GM19043 (cell line): ENCODE data around the gene SEMA6A.

ENCODE experiments used
- ATAC-seq: cut with Tn5 transposase; IDR thresholded peaks from one replicate; pipeline ENCODE4 v1.9.1; 2021; ENCODE audit warnings: low read depth; ENCODE audit not compliant: unreplicated experiment

Gene SEMA6A

DNA sequence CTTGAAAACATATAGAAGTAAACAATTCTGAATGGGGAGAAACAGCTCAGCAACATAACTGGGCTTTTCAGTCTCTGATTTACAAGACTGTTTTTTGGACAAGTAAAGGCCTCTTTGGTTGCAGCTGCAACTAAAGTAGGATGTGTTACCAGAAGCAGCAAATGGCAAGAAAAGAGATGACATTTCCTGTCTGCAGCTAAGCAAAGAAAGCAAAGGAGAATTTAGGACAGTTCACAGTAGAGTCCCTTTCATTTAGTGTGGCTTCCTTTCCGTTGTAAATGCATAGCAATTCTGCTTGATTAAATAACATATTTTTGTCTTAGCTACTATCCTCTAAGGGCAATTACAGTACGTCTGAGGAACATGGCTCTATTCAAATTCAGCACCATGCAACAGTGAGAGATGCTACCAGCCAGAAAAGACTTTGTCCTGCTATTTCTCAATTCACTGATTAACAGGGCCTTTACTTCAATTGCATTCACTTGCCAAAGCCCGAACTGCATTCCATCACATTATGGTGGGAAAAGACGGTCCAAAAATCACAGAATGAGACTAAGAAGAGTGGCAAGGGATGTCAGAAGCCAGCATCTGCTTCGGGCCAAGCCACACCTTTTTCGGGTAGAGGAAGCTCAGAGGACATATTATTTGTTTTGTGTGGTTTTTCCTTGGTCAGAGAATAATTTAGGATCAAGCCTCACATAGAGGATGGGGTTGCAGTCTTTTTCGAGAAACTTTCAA, 107.7 kb downstream of the SEMA6A start:
- no peak for ATAC-seq

DNA sequence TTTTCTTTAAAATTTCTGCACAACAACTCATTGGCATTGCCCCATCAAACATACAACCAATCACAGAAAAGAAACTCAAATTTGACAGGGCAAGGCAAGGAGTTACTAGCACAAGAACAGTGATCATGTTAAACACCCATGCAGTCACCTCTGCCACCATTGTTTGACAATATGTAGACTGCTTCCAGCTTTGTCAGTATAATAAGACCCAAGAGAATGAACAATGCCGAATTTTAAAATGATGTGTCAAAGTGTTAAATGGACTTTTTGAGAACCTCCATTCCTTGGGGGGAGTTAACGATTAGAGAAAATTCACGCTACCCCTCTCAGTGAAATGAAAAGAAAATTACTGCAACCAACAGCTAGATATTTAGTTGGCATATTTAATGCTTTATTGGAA, 109.2 kb downstream of the SEMA6A start:
- no peak for ATAC-seq

DNA sequence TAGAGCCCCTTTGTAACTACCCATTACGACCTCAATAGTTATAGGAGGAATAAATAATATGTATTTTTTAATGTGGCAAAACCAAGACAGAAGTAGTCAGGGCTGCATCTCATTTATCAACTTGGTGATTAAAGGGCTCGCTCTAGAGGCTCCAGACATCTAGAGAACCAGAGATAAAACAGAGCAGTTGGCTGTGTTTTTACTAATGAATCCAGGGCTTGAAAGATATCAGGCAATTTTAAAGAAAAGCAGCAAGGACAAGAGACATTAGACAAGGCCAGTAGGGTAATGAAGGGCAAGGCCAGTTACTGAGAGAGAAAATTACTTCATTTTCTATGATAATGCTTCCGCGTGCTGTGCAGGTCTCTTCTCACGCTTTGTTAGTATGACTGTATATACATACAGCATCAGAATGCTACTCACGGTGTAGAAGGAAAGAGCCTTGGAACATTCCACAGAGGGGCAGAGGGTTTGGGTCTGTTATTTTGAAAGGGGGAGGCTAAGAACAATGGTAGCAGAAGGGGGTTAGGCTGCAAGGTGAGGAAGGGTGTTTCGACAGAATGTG, 110.4 kb downstream of the SEMA6A start:
- no peak for ATAC-seq

DNA sequence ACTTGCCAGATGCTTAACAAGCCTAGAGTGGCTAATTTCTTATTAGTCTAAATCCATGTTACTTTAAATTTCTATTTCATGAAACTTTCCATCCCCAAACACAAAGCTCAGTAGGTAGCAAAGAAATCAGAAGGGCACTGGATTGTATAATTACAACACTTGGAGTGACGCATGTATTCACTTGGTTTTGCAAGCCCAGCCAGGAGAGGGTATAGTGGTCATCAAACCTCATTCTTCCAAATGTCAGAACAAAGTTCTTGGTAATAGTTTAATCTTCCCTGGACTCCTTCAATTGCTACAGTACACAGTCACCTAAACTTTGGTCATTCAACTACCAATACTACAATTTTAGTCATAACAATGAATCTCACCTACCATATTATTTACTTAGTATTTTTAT, 112.1 kb downstream of the SEMA6A start:
- ATAC-seq: no peak

DNA sequence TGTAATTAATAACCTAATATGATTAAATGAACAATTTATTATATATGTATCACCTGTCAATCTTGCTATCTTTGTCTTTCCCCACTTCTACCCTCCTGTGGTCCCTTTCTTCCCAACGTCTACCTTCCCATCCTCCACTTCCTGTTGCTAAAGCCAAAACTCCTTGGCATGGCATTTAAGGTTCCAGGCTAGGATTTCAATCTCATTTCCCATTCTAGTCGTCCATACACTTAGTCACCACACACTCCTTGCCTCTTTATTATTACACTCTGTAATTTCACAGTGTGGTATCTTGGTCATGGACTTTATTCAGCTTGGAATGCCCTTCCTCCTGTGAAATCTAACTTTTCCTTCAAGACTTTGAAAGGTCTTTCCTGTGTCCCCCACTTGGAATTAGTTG, 115.3 kb downstream of the SEMA6A start:
- ATAC-seq: no peak

DNA sequence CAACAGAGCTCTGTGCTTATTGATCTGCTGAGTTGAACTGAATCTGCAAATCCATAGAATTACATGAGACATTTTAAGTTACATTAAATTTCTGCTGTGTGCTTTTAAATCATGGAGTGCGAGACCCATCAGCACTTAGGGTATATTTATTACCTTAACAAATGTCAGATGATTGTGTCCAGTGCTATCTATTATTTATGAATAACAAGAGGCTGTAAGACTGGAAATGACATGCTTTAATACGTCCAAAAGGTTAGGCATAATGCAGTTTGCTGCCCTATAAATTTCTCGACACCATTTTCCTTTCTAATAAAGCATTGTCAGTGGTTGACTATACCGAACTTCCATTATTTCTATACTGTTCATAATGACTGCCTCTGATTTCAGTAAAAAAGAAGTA, 117.6 kb downstream of the SEMA6A start:
- no peak for ATAC-seq

DNA sequence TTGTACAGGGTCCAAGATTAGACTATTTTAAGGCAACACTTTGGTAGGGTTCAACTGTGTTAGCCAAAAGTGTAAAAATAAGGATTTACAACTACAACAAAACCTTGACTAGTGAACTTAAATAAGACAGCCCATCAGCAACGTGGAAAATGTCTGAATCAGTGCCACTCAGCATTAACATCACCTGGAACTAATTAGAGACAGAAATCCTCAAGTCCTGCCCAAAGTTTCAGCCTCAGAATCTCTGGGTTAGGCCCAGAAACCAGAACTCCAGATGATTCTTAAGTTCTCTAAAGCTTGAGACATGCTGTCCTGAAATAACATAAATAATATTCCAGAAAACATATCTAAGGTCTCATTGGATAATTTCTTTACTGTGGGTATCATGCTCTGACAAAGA, 118.6 kb downstream of the SEMA6A start:
- ATAC-seq: no peak

DNA sequence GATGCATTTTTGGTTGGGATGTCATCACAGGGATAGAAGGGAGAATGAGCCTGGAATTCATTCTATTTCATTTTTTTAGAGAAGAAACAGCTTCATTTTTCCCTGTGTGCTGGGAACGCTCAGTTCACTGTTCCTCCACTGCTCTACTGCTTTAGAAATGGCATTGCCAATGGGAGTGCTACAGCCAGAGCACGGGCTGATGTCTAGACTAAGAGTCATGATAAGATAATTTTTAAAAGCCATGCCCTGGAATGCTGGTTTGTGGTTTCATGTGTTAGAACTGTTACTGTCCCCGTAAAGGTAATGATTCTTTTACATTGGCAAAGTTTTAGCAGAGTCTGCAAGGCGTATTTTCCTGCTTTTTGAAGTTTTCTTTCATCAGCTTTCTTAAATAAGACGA, 119.6 kb downstream of the SEMA6A start:
- no peak for ATAC-seq

DNA sequence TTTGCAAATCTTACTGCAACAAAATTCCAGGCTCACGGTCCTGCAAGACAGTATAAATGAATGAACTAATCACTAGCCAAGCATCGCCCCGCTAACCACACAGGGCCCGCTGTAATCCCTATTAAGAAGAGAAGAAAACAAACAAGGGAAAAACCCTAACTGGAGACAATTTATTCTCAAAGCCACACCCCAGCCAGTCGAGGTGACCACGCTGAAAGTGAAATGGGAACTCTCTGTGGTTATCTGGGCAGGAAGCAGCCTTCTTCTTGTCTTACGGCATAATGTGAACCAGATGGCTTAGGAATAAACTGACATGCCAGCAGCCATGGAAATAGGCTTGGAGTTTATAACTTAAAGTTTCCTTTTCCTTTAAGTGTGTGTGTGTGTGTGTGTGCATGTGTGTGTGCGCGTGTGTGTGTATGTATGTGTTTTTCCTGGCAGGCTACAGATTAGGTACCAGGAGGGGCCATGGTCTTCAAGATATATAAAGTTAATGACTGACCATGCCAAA, 120.2 kb downstream of the SEMA6A start:
- peak; percentile 99 for ATAC-seq

DNA sequence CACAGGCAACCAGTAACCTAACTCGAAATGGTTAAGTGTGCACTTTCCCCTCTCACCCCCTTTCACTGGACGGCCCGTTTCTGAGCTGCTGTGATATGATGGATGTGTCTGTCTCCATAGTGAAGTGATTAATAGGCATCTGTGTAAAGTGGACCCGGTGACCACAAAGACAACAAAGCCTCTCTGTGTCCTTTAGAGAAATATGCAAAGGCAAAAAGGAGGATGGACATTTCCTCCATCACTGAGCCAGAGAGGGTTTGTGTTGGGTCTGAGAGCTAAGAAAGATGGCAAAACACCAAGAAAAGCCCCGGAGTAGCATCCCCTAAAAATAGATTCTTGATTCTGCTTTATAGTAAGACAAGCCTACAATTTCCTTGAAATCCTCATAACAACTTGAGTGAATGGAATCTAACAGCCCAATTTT, 120.6 kb downstream of the SEMA6A start:
- ATAC-seq: no peak

DNA sequence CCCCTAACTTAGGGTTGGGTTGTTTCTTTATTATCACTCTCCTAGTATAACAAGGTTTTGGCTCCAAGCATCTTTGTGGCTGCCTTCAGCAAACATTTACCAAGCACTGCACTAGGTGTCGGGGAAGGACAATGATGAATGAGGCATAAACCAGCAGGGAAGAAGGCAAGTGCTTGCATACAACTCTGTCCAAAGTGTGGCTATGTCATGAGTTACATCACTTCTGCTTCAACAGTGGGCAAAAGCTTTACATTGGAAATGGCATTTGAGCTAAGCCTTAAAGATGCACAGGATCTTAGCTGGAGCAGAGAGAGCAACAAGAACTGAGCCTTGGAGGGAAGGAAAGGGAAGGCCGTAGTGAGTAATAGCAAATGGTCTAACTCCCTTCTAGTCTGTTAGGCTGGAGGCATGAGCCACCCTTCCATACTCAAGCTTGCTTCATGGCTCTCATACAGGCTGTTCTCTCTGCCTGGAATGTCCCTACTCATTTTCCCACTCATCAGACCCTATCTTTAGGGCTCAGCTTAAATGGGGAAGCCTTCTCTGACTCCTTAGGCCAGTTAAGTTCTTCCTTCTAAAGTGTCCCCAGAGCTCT, 121.8 kb downstream of the SEMA6A start:
- no peak for ATAC-seq

DNA sequence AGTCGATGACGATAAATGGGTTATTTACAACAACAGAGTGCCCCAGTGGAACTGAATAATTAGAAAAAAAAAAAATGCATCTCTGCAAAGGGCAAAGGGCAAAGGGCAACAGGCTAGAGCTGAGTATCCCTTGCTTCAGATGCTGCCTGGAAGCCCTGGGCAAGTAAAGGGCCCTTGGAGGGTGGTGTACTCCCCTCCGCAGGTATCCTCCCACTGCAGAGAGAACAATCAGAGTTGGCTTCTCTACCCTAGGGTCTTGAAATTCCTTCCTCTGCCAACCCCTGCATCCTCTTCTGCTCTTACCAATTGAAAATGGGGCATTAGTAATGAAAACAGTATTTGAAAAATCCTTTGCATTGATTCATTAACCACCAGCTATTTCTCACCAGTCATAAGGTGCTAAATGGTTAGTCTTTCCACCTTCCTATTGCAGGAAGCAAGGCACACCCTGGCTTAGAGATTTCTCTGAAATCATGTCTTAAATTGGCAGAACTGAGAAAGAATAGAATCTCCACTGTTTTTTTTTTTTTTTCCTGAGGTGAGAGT, 122.6 kb downstream of the SEMA6A start:
- ATAC-seq: no peak

DNA sequence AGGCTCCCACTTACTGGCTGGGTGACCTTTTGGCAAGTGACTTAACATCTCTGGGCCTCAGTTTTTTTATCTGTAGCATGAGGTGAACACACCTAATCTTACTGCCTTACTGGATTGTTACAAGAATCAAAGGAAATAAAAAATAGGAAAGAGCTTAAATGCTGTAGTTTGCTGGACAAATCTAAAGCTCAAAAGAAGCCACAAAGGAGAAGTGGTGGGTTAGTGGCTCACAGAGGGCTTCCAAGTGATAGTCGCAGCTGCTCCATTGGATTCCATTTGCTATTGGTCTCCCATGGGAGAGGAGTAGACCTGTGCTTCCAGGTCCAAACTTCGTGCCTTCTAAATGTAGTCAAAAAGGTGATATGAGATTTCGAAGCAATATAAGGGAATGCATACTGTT, 123.6 kb downstream of the SEMA6A start:
- no peak for ATAC-seq

DNA sequence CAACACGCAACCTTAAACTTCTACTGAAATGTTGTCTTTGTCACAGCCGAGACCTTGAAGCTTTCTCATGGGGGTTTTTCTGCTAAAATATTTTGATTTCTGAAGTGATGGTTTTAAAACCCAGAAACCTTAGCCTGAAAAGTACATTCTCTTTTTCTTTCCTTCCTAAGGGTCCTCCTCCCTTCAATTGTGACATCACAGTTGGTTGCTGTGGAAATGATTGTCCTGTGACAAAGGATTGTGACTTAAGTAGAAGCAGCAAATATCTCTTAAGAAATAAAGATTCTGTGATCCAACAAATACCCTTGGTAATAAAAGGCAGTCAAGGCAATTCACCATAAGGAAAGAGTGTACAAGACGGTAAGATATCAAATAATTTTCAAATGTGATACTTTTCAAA, 125.2 kb downstream of the SEMA6A start:
- ATAC-seq: no peak

DNA sequence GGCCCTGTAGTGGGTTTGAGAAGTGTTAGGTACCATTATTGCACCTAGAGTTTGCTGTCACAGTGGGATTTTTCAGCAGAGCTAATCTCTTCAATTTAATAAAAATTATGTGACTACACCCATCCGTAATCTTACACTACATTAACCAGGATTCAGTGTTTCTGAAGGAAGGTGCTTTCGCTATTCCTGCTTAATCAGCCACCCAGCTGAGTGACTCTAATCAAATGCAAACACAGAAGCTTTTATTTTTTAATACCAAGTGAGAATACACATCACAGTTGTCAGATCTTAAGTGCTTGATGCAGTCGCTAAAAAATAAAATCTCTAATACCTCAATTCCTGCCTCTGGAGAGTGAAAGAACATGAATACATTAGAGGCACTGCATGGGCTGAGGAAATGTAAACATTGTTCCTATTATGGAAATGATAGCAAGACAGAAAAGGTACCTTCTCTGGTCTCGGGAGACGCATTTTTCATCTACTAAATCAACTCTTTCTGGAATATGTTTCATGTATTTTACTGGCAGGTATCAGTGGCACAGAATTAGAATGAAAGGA, 125.7 kb downstream of the SEMA6A start:
- ATAC-seq: no peak

DNA sequence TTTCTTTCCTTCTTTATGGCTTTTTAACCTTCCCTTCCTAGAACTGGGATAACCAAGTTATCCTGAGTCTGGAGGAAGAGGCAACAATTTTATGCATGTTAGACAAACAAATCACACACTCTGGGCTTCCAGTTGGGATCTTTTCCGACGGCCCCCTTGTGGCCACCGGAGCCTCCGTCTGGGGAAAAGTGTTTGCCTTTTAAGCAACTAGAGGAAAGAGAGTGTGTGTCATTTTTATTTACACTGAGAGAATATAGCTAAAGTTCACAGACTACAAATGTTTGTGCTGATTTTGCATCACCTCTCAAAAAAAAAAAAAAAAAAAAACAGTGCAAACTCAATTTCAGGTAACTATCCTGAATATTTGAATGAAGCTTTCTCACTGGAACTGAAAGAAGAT, 126.2 kb downstream of the SEMA6A start:
- ATAC-seq: no peak

DNA sequence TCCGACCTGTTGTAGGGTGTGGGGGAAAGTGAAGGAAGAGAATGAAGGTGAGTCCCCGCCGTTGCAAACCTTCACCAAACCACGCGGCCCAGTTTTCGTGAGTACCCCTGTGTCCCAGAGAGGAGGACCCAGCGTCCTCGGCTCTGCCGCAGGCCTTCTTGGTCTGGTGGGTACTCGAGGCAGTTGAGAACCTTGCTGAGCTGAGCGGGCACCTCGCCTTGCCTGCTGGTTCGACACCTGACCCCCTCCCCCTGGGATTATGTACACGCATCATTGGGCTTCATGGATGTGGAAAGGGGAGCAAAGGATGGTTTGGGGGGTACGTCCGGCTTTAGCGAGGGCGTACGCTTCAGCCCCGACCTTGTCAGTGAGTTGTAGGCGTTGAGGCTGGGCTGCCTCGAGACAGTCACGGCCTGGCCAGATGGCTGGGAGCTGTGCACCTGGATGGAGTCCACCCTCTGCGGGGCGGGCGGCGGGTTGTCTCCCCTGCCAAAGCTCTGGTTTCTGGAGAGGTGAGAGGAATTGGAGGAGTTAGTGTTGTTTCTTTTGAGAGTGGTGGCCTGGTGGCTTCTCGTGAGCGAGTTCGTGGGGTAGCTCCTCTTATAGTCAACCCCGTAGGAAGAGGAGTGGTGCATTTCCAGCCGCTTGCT, 128.1 kb downstream of the SEMA6A start:
- no peak for ATAC-seq

DNA sequence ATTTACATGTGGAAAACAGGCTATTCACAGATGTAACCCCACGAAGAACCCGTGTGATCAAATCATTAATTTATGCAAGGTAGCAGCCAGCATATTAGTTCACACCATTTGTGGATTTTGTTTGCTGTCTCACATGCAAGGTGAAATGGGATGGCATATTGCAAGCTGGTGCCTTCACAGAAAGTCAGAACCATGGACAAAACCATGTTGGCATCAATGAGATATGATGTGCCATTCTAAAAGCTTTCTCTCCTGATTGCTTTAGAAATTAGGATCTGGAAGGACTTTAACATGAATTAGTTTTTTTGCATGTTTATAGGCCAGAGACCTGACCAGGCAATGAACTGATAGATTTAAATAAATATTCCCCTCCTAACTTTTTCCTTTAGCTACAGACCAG, 129.3 kb downstream of the SEMA6A start:
- no peak for ATAC-seq

DNA sequence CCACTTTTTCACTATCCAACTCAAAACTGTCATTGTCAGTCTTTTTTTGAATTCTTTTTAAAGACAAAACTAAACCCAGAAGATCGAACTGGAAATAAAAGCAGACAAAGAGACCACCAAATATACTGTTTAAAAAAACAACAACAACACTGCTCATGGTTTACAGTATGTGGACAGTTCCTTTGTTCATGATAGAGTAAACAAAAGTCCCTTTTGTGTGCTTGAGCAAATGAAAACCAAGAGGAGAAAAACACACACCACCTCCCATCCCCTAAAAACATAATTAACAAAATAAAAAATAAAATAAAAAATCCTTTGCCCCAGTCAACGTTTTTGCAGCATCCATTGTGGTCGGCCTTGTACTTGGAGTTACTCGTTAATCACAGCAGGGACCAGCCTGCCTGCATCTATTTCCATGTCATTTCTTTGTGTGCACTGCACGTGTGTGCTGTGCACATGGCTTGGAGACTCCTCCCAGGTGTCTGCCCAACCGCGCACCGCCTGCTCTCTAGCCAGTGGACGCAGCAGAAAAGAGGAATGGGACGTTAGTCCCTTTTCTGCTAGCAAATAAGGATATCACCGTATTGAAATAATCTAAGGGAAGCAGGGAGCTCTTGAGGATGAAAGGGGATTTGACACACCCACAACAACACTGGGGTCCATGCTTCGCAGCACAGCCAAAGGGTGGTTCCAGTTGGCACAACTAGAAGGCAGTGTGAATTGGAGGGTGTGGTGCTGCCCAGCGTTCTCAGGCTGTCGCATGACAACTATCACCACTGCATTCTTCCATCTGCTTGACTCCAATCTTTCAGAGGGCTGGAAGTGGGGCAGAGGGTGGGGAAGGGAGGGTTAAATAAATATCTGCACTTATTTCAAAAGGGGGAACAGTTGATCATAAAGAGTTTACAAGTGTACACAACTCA, 130.0 kb downstream of the SEMA6A start:
- ATAC-seq: no peak
